H1 (cell line): Measurements from ENCODE around the gene LIPA. TPM values are rescaled to one million over a fixed set of nuclear protein-coding genes. Genes with fewer than 3 reads are reported as not detected.

Experiments used
- CTCF ChIA-PET: fragments of 300-600 bp; sonication (Branson Sonifier 250); formaldehyde crosslinking; loops from one replicate; lab custom pipeline; 2021; ENCODE audit not compliant: partially characterized antibody; lab: Charles Lee
- POLR2A ChIA-PET: fragments of 300-600 bp; sonication (Branson Sonifier 250); formaldehyde crosslinking; loops from one replicate; lab custom pipeline; 2021; ENCODE audit warnings: inconsistent platforms; ENCODE audit not compliant: partially characterized antibody; lab: Charles Lee
- DNase-seq, 2 experiments: peaks; one replicate each; pipeline versions ENCODE4 v3.0.0 to v3.0.0-alpha.2; 2010 to 2022; ENCODE audit warnings: low spot score in 2 of 2, low read depth in 1 of 2, mixed read lengths in 1 of 2
- FAIRE-seq: peaks from 2 replicates; lab custom pipeline; 2011; peaks lifted over from hg19 to GRCh38; lab: Jason Lieb, UNC
- H2AFZ ChIP-seq: 2 replicates; pipeline ENCODE4 v1.8.1; 2012; ENCODE audit warnings: low read length, inconsistent platforms
- H2AK5ac ChIP-seq: 2 replicates; pipeline ENCODE4 v1.6.1; 2013; ENCODE audit warnings: low read depth, low read length
- H2BK120ac ChIP-seq: replicated peaks from 2 replicates; pipeline ENCODE3; 2013; ENCODE audit warnings: low read depth, low read length, inconsistent platforms
- H2BK12ac ChIP-seq: 2 replicates; pipeline ENCODE4 v1.6.1; 2013; ENCODE audit warnings: low read depth, low read length
- H2BK15ac ChIP-seq: 2 replicates; pipeline ENCODE4 v1.6.1; 2013; ENCODE audit warnings: low read length
- H2BK20ac ChIP-seq: 2 replicates; pipeline ENCODE4 v1.6.1; 2013; ENCODE audit warnings: low read length
- H2BK5ac ChIP-seq: 2 replicates; pipeline ENCODE4 v1.6.1; 2013; ENCODE audit warnings: low read depth, low read length
- H3K14ac ChIP-seq: 2 replicates; pipeline ENCODE4 v1.6.1; 2013; ENCODE audit warnings: inconsistent platforms; ENCODE audit not compliant: insufficient read length
- H3K18ac ChIP-seq: 2 replicates; pipeline ENCODE4 v1.6.1; 2013; ENCODE audit warnings: low read length; ENCODE audit errors: extremely low read depth
- H3K23ac ChIP-seq: 2 replicates; pipeline ENCODE4 v1.6.1; 2013; ENCODE audit warnings: inconsistent platforms; ENCODE audit not compliant: insufficient read length
- H3K23me2 ChIP-seq: 2 replicates; pipeline ENCODE4 v1.6.1; 2013; ENCODE audit warnings: low read depth, low read length
- H3K27ac ChIP-seq: 2 replicates; pipeline ENCODE4 v1.6.1; 2011; ENCODE audit warnings: low read depth, low read length, inconsistent platforms
- H3K27me3 ChIP-seq, 4 experiments: replicated peaks in 1 of 4; 1 replicate in 1 of 4; 2 replicates in 3 of 4; pipeline versions ENCODE4 v1.6.1 to v1.8.1; 2011 to 2013; ENCODE audit warnings: low read length in 3 of 4, mild to moderate bottlenecking in 3 of 4, inconsistent platforms in 2 of 4, mixed read lengths in 2 of 4, moderate library complexity in 1 of 4; ENCODE audit not compliant: control insufficient read depth in 3 of 4, insufficient read depth in 3 of 4; ENCODE audit errors: extremely low read depth in 1 of 4
- H3K36me3 ChIP-seq, 4 experiments: 2 replicates each; pipeline versions ENCODE4 v1.6.1 to v1.8.1; 2011 to 2013; ENCODE audit warnings: mild to moderate bottlenecking in 4 of 4, low read length in 3 of 4, moderate library complexity in 2 of 4, control low read depth in 1 of 4, inconsistent platforms in 1 of 4; ENCODE audit not compliant: insufficient read depth in 4 of 4, control insufficient read depth in 2 of 4
- H3K4ac ChIP-seq: replicated peaks from 2 replicates; pipeline ENCODE3; 2013; ENCODE audit warnings: low read length, low read depth, mixed read lengths, inconsistent platforms; ENCODE audit not compliant: insufficient read length
- H3K4me1 ChIP-seq, 4 experiments: replicated peaks in 1 of 4; 1 replicate in 1 of 4; 2 replicates in 3 of 4; pipeline versions ENCODE4 v1.6.1 to v1.8.1; 2011 to 2013; ENCODE audit warnings: low read length in 3 of 4, inconsistent platforms in 2 of 4, mixed read lengths in 1 of 4; ENCODE audit not compliant: insufficient read depth in 4 of 4, control insufficient read depth in 3 of 4
- H3K4me2 ChIP-seq, 2 experiments: 2 replicates each; pipeline versions ENCODE4 v1.6.1 to v1.8.1; 2011 to 2013; ENCODE audit warnings: low read depth in 2 of 2, low read length in 2 of 2, control low read depth in 1 of 2, inconsistent platforms in 1 of 2, mild to moderate bottlenecking in 1 of 2; ENCODE audit not compliant: insufficient read depth in 1 of 2
- H3K4me3 ChIP-seq, 4 experiments: fragments of 200-600, 300-600 bp in 1 of 4; sonication (generic), shearing (Covaris generic), sonication (Bioruptor Twin) in 1 of 4; 2 replicates each; pipeline versions ENCODE4 v1.5.1 to v1.8.1; 2011 to 2016; ENCODE audit warnings: low read length in 4 of 4, low read depth in 3 of 4, control low read depth in 2 of 4, inconsistent platforms in 2 of 4, mild to moderate bottlenecking in 2 of 4, mixed read lengths in 1 of 4, moderate library complexity in 1 of 4; ENCODE audit not compliant: insufficient read depth in 2 of 4; ENCODE audit errors: extremely low read depth in 1 of 4
- H3K56ac ChIP-seq: replicated peaks from 2 replicates; pipeline ENCODE3; 2013; ENCODE audit warnings: low read depth, mild to moderate bottlenecking, mixed read lengths, low read length, inconsistent platforms; ENCODE audit not compliant: insufficient read length
- H3K79me1 ChIP-seq: 2 replicates; pipeline ENCODE4 v1.6.1; 2013; ENCODE audit warnings: low read depth, low read length, control low read depth
- H3K79me2 ChIP-seq, 2 experiments: 2 replicates each; pipeline versions ENCODE4 v1.6.1 to v1.8.1; 2012 to 2013; ENCODE audit warnings: low read length in 2 of 2, mild to moderate bottlenecking in 2 of 2, inconsistent platforms in 1 of 2; ENCODE audit not compliant: insufficient read depth in 2 of 2, control insufficient read depth in 1 of 2
- H3K9ac ChIP-seq, 4 experiments: replicated peaks in 1 of 4; 1 replicate in 1 of 4; 2 replicates in 3 of 4; pipeline versions ENCODE4 v1.6.1 to v1.8.1; 2011 to 2013; ENCODE audit warnings: low read depth in 3 of 4, low read length in 3 of 4, control low read depth in 2 of 4, mild to moderate bottlenecking in 2 of 4, moderate library complexity in 2 of 4, inconsistent platforms in 1 of 4; ENCODE audit errors: extremely low read depth in 1 of 4
- H3K9me3 ChIP-seq, 2 experiments: 2 replicates each; pipeline versions ENCODE4 v1.6.1 to v1.8.1; 2012 to 2013; ENCODE audit warnings: mild to moderate bottlenecking in 2 of 2, moderate library complexity in 2 of 2, control low read depth in 1 of 2, inconsistent platforms in 1 of 2, low read depth in 1 of 2, low read length in 1 of 2, mixed read lengths in 1 of 2; ENCODE audit not compliant: insufficient read depth in 2 of 2
- H4K20me1 ChIP-seq, 2 experiments: replicated peaks in 1 of 2; 2 replicates each; pipeline versions ENCODE3 to v1.8.1; 2011 to 2013; ENCODE audit warnings: inconsistent platforms in 2 of 2, low read length in 2 of 2, mild to moderate bottlenecking in 1 of 2; ENCODE audit not compliant: insufficient read depth in 2 of 2, control insufficient read depth in 1 of 2
- H4K5ac ChIP-seq: 2 replicates; pipeline ENCODE4 v1.6.1; 2013; ENCODE audit warnings: low read length, low read depth, mixed read lengths, inconsistent platforms; ENCODE audit not compliant: insufficient read length
- H4K8ac ChIP-seq: 2 replicates; pipeline ENCODE4 v1.8.0; 2013; ENCODE audit warnings: mild to moderate bottlenecking, moderate library complexity, low read length, inconsistent platforms; ENCODE audit not compliant: insufficient read depth; ENCODE audit errors: extremely low read depth
- H4K91ac ChIP-seq: replicated peaks from 2 replicates; pipeline ENCODE3; 2013; ENCODE audit warnings: low read length, mixed read lengths, inconsistent platforms; ENCODE audit not compliant: insufficient read length
- ASH2L ChIP-seq: fragments of 200-600, 300-600 bp; sonication (generic); IDR thresholded peaks from one replicate; pipeline ENCODE4 v1.7.1; 2017; ENCODE audit warnings: low read length
- ATF3 ChIP-seq: IDR thresholded peaks from 2 replicates; pipeline ENCODE4 v1.6.1; 2011; ENCODE audit warnings: low read depth, mild to moderate bottlenecking, low read length; ENCODE audit not compliant: insufficient read depth
- BACH1 ChIP-seq: IDR thresholded peaks from 2 replicates; pipeline ENCODE4 v1.6.1; 2012; ENCODE audit warnings: low read length, improper control_type of control experiment
- CBX8 ChIP-seq: fragments of 300-800, 300-1000 bp; sonication (generic); IDR thresholded peaks from 2 replicates; pipeline ENCODE4 v1.7.1; 2016; ENCODE audit warnings: low read depth, low read length, borderline replicate concordance
- EP300 ChIP-seq, 2 experiments: IDR thresholded peaks; 1 replicate in 1 of 2; 2 replicates in 1 of 2; pipeline ENCODE4 v1.6.1; 2011 to 2012; ENCODE audit warnings: low read depth in 2 of 2, low read length in 2 of 2, mild to moderate bottlenecking in 2 of 2, borderline replicate concordance in 1 of 2, inconsistent platforms in 1 of 2, moderate library complexity in 1 of 2
- EZH2 ChIP-seq: fragments of 200-600 bp; sonication (generic); IDR thresholded peaks from 2 replicates; pipeline ENCODE4 v1.7.1; 2012; ENCODE audit warnings: low read depth, mild to moderate bottlenecking, moderate library complexity, low read length, inconsistent platforms; ENCODE audit not compliant: severe bottlenecking
- HDAC6 ChIP-seq: IDR thresholded peaks from one replicate; pipeline ENCODE4 v1.7.1; 2012; ENCODE audit warnings: low read depth, mild to moderate bottlenecking, inconsistent platforms, low read length, moderate library complexity
- MAFK ChIP-seq: IDR thresholded peaks from 2 replicates; pipeline ENCODE4 v1.6.1; 2012; ENCODE audit warnings: low read depth, mild to moderate bottlenecking, improper control_type of control experiment, low read length
- RAD21 ChIP-seq, 2 experiments: IDR thresholded peaks in 1 of 2; conservative IDR thresholded peaks in 1 of 2; 2 replicates each; pipeline ENCODE4 v1.6.1; 2011; ENCODE audit warnings: low read depth in 2 of 2, low read length in 2 of 2, improper control_type of control experiment in 1 of 2, inconsistent platforms in 1 of 2, mild to moderate bottlenecking in 1 of 2, moderate library complexity in 1 of 2
- SAP30 ChIP-seq: fragments of 300-600 bp; sonication (generic); IDR thresholded peaks from 2 replicates; pipeline ENCODE4 v1.7.1; 2012; ENCODE audit warnings: low read length, moderate library complexity, mild to moderate bottlenecking, inconsistent platforms; ENCODE audit not compliant: insufficient read depth, insufficient replicate concordance
- SIX5 ChIP-seq: IDR thresholded peaks from 2 replicates; pipeline ENCODE4 v1.6.1; 2011; ENCODE audit warnings: mild to moderate bottlenecking, low read depth, low read length
- SRF ChIP-seq: IDR thresholded peaks from 2 replicates; pipeline ENCODE4 v1.6.1; 2011; ENCODE audit warnings: mild to moderate bottlenecking, low read depth, low read length, moderate library complexity
- WGBS, 2 experiments: shearing (Covaris generic) in 1 of 2; methylation state at CpG; one replicate each; pipeline versions ENCODE4 v1.1.6 to v1.1.7; 2013 to 2015; ENCODE audit warnings: low lambda C conversion rate in 2 of 2, mixed read lengths in 2 of 2, inconsistent platforms in 1 of 2, low coverage in 1 of 2, missing lambda C conversion rate in 1 of 2; ENCODE audit not compliant: insufficient replicate concordance in 2 of 2, insufficient coverage in 1 of 2, insufficient read length in 1 of 2; ENCODE audit errors: extremely low coverage in 1 of 2, missing lambda C conversion rate in 1 of 2; 5-methylcytosine and 5-hydroxymethylcytosine counted together
- polyA plus RNA-seq, 7 experiments: library from polyadenylated mRNA; depleted of rRNA in 3 of 7; stranded (reverse) in 5 of 7; unstranded in 2 of 7; fragments of >200 nt in 5 of 7; fragments of 200-250 nt in 2 of 7; gene quantifications; 1 replicate in 5 of 7; 2 replicates in 1 of 7; 4 replicates in 1 of 7; pipeline versions ENCODE4 v1.2.1 to v1.2.3, GENCODE V29; 2011 to 2013; ENCODE audit warnings: missing spikeins in 2 of 7, mixed read lengths in 2 of 7
- total RNA-seq: library from RNA; stranded (reverse); fragmentation: NEBNext Ultra II Directional; extraction: Animal tissue kit (Norgen Biotek cat#: 25700); gene quantifications from 2 replicates; pipeline ENCODE4 v1.2.1, GENCODE V29; 2021

Gene LIPA
- total and polyA plus RNA-seq, 2 of the 8 experiments (the other 6 are each of a cell fraction or from before 2014, with no cell fraction given): 18.1 to 32.4 TPM

GRCh38 chr10:89236226-89236797, 15.3 kb downstream of the LIPA start:
- Histone ChIP-seq H3K27me3 (no peaks in the 10 kb centered on the region), H3K27ac (no peak overlapping the region), H2BK120ac (no peak overlapping the region), H3K23me2 (no peaks in the 10 kb centered on the region), H2BK12ac (no peak overlapping the region), H3K56ac (no peak overlapping the region), H3K9ac (no peak overlapping the region), H2BK15ac (no peak overlapping the region), H3K4ac (no peak overlapping the region), H2AK5ac (no peak overlapping the region), H3K18ac (no peak overlapping the region), H3K4me3 (no peak overlapping the region), H2BK5ac (no peak overlapping the region), H4K5ac (no peak overlapping the region), H3K4me1 (peaks cover 0 to 9% (median 5%) of the 10 kb centered on the region in 4 experiments; a peak in 6 of 7 replicates), H2BK20ac (no peak overlapping the region), H3K79me1 (no peaks in the 10 kb centered on the region), H3K79me2 (no peaks in the 10 kb centered on the region), H2AFZ (no peak overlapping the region), H3K14ac (no peak overlapping the region), H4K20me1 (no peaks in the 10 kb centered on the region), H4K8ac (no peak overlapping the region), H4K91ac (no peak overlapping the region), H3K36me3 (no peaks in the 10 kb centered on the region), H3K9me3 (no peaks in the 10 kb centered on the region), H3K23ac (no peak overlapping the region), H3K4me2 (no peak overlapping the region)
- CTCF ChIA-PET: interaction anchor here (0.6 to 3.1 kb wide), 4 partner anchors 8 to 132 kb away, joined by 3 to 21 read pairs (median 4); no protein-coding TSS in a partner anchor
- POLR2A ChIA-PET: no interaction called here
- no peak for DNase-seq
- 90% methylated on average over 4 of the region's 4 CpGs; no CpG with 5 or more reads in 1 of the 2 experiments for WGBS, 2 experiments
- no peak for FAIRE-seq
- TF ChIP-seq HDAC6: no peak
- TF ChIP-seq SAP30: no peak
- TF ChIP-seq CBX8: no peak
- TF ChIP-seq MAFK: no peak
- no peak for TF ChIP-seq ASH2L
- no peak for TF ChIP-seq EZH2
- no peak for TF ChIP-seq SIX5
- no peak for TF ChIP-seq SRF
- no peak for TF ChIP-seq ATF3
- no peak for TF ChIP-seq EP300 (IDR thresholded peaks at IDR 0.05; ENCODE audit: borderline replicate concordance in 1 of 2, low read depth in 2 of 2, low read length in 2 of 2)
- no peak for TF ChIP-seq RAD21 (IDR thresholded peaks at IDR 0.05 in 1 of 2, conservative IDR thresholded peaks at IDR 0.05 in 1 of 2; ENCODE audit: low read depth in 2 of 2, low read length in 2 of 2)
- TF ChIP-seq BACH1: no peak
